ENCODE data around the gene DPYD. TPM values are rescaled to one million over a fixed set of nuclear protein-coding genes. Genes with fewer than 3 reads are reported as not detected.

DPYD gene
- total RNA-seq, 1 donor from 2014 or later: 54.7 TPM

- DNase-seq (ENCODE audit: low read depth, low spot score): no peak
Observed at GRCh38 chr1:97545446-97545845, 375.4 kb downstream of the DPYD start.

- no peak for DNase-seq (ENCODE audit: low read depth, low spot score)
Observed at GRCh38 chr1:97540346-97540888, 380.4 kb downstream of the DPYD start.

- DNase-seq (ENCODE audit: low read depth, low spot score): no peak
Observed at GRCh38 chr1:97538113-97538512, 382.7 kb downstream of the DPYD start.

GRCh38 chr1:97533358-97533757, 387.5 kb downstream of the DPYD start:
- DNase-seq (ENCODE audit: low read depth, low spot score): no peak

GRCh38 chr1:97529600-97529999, 391.2 kb downstream of the DPYD start:
- no peak for DNase-seq (ENCODE audit: low read depth, low spot score)

- no peak for DNase-seq (ENCODE audit: low read depth, low spot score)
Observed at GRCh38 chr1:97524211-97524610, 396.6 kb downstream of the DPYD start.

- DNase-seq (ENCODE audit: low read depth, low spot score): no peak
Observed at GRCh38 chr1:97516588-97516987, 404.2 kb downstream of the DPYD start.

- no peak for DNase-seq (ENCODE audit: low read depth, low spot score)
Observed at GRCh38 chr1:97508653-97509218, 412.1 kb downstream of the DPYD start.

GRCh38 chr1:97507863-97508262, 413.0 kb downstream of the DPYD start:
- no peak for DNase-seq (ENCODE audit: low read depth, low spot score)

- DNase-seq (ENCODE audit: low read depth, low spot score): no peak
Observed at GRCh38 chr1:97506368-97506767, 414.5 kb downstream of the DPYD start.

- no peak for DNase-seq (ENCODE audit: low read depth, low spot score)
Observed at GRCh38 chr1:97505816-97506215, 415.0 kb downstream of the DPYD start.

- DNase-seq (ENCODE audit: low read depth, low spot score): no peak
Observed at GRCh38 chr1:97505289-97505688, 415.5 kb downstream of the DPYD start.

GRCh38 chr1:97502360-97502759, 418.5 kb downstream of the DPYD start:
- no peak for DNase-seq (ENCODE audit: low read depth, low spot score)

GRCh38 chr1:97501628-97502027, 419.2 kb downstream of the DPYD start:
- DNase-seq (ENCODE audit: low read depth, low spot score): no peak

- DNase-seq (ENCODE audit: low read depth, low spot score): no peak
Observed at GRCh38 chr1:97500760-97501159, 420.1 kb downstream of the DPYD start.

GRCh38 chr1:97499667-97500066, 421.2 kb downstream of the DPYD start:
- DNase-seq (ENCODE audit: low read depth, low spot score): no peak

- DNase-seq (ENCODE audit: low read depth, low spot score): peak; percentile 46
Observed at GRCh38 chr1:97489834-97490233, 431.0 kb downstream of the DPYD start.

GRCh38 chr1:97488530-97488929, 432.3 kb downstream of the DPYD start:
- DNase-seq (ENCODE audit: low read depth, low spot score): no peak

GRCh38 chr1:97482022-97482421, 438.8 kb downstream of the DPYD start:
- DNase-seq (ENCODE audit: low read depth, low spot score): no peak

- DNase-seq (ENCODE audit: low read depth, low spot score): no peak
Observed at GRCh38 chr1:97467445-97467844, 453.4 kb downstream of the DPYD start.

- no peak for DNase-seq (ENCODE audit: low read depth, low spot score)
Observed at GRCh38 chr1:97464305-97464704, 456.5 kb downstream of the DPYD start.

GRCh38 chr1:97461782-97462181, 459.1 kb downstream of the DPYD start:
- DNase-seq (ENCODE audit: low read depth, low spot score): no peak

GRCh38 chr1:97457446-97458089, 463.3 kb downstream of the DPYD start:
- no peak for DNase-seq (ENCODE audit: low read depth, low spot score)

Data from pulmonary artery endothelial cell (primary cell).